ENCODE data around the gene SKI.

Gene SKI

GRCh38 chr1:2228157-2228594 lies at the start of gene SKI:
Gene SKI (plus strand): TSS chr1:2228319. CDS start chr1:2228767, 448 bp downstream.
- DNase-seq = no peak

- DNase-seq = no peak
Observed at GRCh38 chr1:2178875-2179274, 49.2 kb upstream of the SKI start.

- DNase-seq = no peak
Observed at GRCh38 chr1:2179283-2180013, 48.7 kb upstream of the SKI start.

- DNase-seq = no peak
Observed at GRCh38 chr1:2180297-2181245, 47.5 kb upstream of the SKI start.

- DNase-seq = no peak
Observed at GRCh38 chr1:2181271-2181670, 46.8 kb upstream of the SKI start.

GRCh38 chr1:2181752-2182151 lies 46.4 kb upstream of the SKI start:
- no peak for DNase-seq

- no peak for DNase-seq
Observed at GRCh38 chr1:2182376-2182775, 45.7 kb upstream of the SKI start.

- DNase-seq = no peak
Observed at GRCh38 chr1:2183937-2184334, 44.2 kb upstream of the SKI start.

GRCh38 chr1:2184531-2184930 lies 43.6 kb upstream of the SKI start:
- no peak for DNase-seq

GRCh38 chr1:2184934-2185333 lies 43.2 kb upstream of the SKI start:
- no peak for DNase-seq

GRCh38 chr1:2185880-2186855 lies 42.0 kb upstream of the SKI start:
- DNase-seq = no peak

GRCh38 chr1:2186901-2187300 lies 41.2 kb upstream of the SKI start:
- DNase-seq = no peak

- DNase-seq = no peak
Observed at GRCh38 chr1:2187619-2188018, 40.5 kb upstream of the SKI start.

GRCh38 chr1:2188336-2188735 lies 39.8 kb upstream of the SKI start:
- no peak for DNase-seq

- DNase-seq = peak; percentile 85
Observed at GRCh38 chr1:2189459-2190425, 38.4 kb upstream of the SKI start.

GRCh38 chr1:2190491-2190976 lies 37.6 kb upstream of the SKI start:
- no peak for DNase-seq

- no peak for DNase-seq
Observed at GRCh38 chr1:2192031-2192995, 35.8 kb upstream of the SKI start.

- DNase-seq = no peak
Observed at GRCh38 chr1:2193514-2194281, 34.4 kb upstream of the SKI start.

GRCh38 chr1:2194319-2194897 lies 33.7 kb upstream of the SKI start, which contains the start of gene FAAP20:
Gene FAAP20 (minus strand): TSS chr1:2194772. CDS start chr1:2194749, 23 bp downstream.
- DNase-seq = no peak
